D721Med (cell line): Measurements from ENCODE around the gene TRIM9.

ENCODE experiments used
- DNase-seq: peaks from one replicate; pipeline ENCODE4 v3.0.0; 2011; ENCODE audit warnings: low spot score; ENCODE audit not compliant: insufficient read length
- FAIRE-seq: peaks from 2 replicates; lab custom pipeline; 2011; peaks lifted over from hg19 to GRCh38; lab: Jason Lieb, UNC
- TF ChIP-seq, protein P1 (sequence below): IDR thresholded peaks from 2 replicates; pipeline ENCODE4 v1.5.1; 2012; ENCODE audit warnings: mild to moderate bottlenecking, control low read depth; ENCODE audit not compliant: insufficient read depth; ENCODE audit errors: missing control alignments

TRIM9 gene

DNA sequence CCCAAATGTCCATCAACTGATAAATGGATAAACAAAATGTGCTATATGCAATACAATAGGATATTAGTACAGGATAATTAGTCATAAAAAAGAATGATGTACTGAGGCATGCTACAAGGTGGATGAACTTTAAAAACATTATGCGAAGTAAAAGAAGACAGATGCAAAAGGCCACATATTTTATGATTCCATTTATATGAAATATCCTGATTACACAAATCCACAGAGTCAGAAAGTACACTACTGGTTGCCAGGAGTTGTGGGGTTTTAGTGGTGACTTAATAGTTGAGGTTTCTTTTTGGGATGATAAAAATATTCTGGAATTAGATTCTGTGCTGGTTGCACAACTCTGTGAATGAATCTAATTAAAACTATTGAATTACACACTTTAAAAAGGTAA lies 12.6 kb downstream of the TRIM9 start:
- TF ChIP-seq, protein P1, sequence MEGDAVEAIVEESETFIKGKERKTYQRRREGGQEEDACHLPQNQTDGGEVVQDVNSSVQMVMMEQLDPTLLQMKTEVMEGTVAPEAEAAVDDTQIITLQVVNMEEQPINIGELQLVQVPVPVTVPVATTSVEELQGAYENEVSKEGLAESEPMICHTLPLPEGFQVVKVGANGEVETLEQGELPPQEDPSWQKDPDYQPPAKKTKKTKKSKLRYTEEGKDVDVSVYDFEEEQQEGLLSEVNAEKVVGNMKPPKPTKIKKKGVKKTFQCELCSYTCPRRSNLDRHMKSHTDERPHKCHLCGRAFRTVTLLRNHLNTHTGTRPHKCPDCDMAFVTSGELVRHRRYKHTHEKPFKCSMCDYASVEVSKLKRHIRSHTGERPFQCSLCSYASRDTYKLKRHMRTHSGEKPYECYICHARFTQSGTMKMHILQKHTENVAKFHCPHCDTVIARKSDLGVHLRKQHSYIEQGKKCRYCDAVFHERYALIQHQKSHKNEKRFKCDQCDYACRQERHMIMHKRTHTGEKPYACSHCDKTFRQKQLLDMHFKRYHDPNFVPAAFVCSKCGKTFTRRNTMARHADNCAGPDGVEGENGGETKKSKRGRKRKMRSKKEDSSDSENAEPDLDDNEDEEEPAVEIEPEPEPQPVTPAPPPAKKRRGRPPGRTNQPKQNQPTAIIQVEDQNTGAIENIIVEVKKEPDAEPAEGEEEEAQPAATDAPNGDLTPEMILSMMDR = no peak
- DNase-seq (no peak), FAIRE-seq (no peak)

DNA sequence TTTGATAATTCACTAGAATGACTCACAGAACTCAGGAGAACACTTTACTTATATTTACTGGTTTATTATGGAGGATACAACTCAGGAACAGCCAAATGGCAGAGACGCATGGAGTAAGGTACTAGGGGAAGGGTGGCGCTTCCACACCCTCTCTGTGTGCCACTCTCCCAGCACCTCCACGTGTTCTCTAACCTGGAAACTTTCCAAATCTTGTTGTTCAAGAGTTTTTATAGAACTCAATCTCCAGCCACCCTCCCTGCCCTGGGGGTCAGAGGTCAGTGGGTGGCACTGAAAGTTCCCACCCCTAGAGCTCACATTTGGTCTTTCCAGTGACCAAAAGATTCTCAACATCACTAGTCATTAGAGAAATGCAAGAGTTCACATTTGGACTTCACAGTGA lies 13.2 kb downstream of the TRIM9 start:
- TF ChIP-seq, protein P1 = no peak
- DNase-seq (no peak), FAIRE-seq (no peak)

DNA sequence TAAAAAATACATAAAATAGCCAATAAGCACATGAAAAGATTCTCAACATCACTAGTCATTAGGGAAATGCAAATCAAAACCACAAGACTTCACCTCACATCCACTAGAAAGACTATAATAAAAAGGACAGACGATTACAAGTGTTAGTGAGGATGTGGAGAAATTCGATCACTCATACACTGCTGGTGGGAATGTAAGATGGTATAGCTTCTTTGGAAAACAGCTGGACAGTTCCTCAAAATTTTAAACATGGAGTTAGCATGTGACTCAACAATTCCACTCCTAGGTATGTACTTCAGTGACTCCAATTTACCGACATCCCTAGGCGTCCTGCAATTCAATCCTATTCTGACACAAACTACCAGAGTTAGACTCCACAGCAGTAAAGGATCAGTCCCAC lies 13.7 kb downstream of the TRIM9 start:
- TF ChIP-seq, protein P1 = no peak
- DNase-seq = no peak
- FAIRE-seq = no peak

DNA sequence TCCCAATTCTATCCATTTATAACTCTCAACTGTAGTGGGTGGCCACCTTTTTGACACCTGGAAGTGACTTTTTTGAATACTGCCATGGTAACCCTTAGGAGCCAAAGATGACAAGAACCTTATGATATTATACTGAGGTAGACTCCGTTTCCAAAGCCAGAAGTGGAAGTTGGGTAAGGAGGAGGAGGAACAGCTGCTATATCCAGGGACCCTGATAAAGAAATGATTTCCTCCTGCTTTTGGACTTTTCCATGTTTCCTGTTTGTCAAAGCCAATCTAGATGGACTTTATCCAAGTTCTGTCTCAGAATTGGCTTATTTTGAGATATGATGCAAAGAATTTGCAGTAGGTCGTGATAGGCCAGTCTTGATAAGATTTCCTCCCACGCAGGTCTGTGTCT lies 14.3 kb downstream of the TRIM9 start:
- FAIRE-seq (no peak), DNase-seq (no peak)
- TF ChIP-seq, protein P1 = no peak

DNA sequence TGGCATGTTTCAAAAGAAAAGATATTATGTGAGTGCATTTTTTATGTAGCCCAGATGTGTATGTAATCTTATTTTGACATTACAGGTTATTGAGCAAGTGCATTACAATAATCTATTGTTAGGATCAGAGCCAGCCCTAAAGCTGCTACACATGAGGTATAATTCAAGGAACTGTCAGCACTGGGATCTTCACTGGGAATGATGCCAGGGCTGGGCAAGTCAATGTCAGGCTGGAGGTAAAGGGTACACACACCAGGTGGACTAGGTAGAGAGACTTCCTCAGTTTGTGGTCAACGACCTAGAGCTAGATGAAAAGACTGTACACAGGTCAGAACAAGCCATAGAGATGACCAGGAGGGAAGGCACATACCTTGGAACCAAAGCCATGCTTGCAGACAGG lies 15.4 kb downstream of the TRIM9 start:
- DNase-seq (no peak), FAIRE-seq (no peak)
- TF ChIP-seq, protein P1 = no peak

DNA sequence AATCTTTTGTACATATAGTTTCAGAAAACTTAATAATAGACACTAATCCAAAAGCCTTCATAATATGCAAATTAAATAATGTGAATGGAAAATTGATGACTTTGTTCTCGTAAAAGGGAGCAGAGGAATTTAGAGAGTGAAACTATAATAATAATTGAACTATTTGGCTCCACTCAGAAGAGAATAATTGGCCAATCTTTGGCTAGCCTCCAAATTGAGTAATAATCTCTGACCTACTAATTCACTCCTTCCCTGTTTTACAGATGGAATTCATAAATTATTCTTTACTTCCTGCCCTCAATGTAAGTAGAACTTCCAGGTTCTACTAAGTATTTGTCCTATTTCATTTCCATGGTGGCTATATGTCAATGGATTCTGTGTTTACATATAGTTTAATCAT lies 15.8 kb downstream of the TRIM9 start:
- TF ChIP-seq, protein P1 = no peak
- no peak for DNase-seq
- no peak for FAIRE-seq

DNA sequence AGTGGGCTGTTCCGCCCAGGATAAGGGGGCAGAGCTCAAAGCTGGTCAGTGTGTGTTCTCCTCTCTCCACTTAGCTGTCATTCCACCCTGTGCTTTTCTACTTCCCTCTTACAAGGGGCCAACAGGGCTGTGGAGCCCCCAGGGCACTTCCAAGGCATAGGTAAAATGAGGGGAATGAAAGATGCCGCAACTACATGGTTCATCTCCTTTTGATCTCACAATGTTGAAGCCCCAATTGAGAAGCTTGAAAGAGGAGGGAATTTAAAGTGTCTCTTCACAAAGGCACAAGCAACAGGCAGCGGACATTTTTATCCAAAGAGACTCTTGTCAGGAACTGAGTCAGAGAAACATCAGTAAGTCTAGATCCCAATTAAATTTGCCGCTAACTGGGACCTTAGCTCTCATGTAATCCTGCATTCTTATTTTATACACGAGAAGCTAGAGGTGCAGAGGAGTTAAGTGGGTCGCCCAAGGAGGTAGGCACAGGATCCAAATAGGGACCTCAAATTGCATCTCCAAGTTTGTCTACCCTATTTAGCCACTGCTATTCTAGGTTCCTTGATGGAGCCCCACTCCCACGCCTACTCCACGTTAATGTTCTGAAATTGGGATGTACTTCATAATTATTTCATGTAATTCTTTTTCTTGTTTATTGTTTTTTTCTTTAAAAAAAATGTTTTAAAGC lies 20.1 kb downstream of the TRIM9 start:
- FAIRE-seq = no peak
- TF ChIP-seq, protein P1 = no peak
- no peak for DNase-seq
